Esophagus mucosa (tissue), 1 donor: Measurements from ENCODE around the gene ELP1. TPM values are rescaled to one million over a fixed set of nuclear protein-coding genes. Genes with fewer than 3 reads are reported as not detected.
"Not testable (repeated sequence)": the region's sequence is repeated elsewhere in the genome, so short reads cannot be mapped to it uniquely, and the experiment has no call there.

Experiments
- ATAC-seq: fragments of 200-7000 bp; cut with Tn5 transposase; one replicate; pipeline ENCODE4 v1.9.1; 2020
- total RNA-seq: library from RNA; stranded (reverse); gene quantifications from one replicate; pipeline ENCODE4 v1.2.4, GENCODE V29; 2023
- donor health status: DM: yes; HTN: yes; CAD: no.

Gene ELP1
- total RNA-seq, 1 donor from 2014 or later = 14.1 TPM

- no peak for ATAC-seq
Observed at GRCh38 chr9:108851138-108851537, 82.8 kb downstream of the ELP1 start.

DNA sequence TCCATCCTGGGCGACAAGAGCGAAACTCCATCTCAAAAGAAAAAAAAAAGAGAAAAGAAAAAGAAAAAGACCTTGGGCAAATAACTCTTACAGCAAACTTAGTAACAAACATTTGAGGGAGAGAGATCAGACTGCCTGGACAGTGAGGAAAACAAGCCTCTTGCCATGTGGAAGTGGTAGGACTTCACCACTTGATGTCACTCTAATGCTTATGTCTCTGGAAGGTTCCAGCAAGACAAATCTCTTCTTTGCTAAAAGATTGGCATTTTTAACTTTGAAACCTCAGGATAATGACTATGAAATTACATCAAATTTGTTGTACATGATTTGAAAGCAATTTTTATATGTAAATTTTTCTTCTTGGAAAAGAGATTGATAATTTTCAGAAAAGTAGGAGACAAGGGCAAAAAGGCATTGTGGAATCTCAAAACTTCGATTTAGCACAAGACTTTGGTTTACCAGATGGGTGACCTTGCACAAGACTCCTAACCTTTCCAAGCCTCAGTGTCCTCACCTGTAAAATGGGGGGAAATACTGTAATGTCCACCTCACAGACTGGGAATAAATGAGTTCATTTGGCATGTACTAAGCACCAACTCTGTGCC is 83.5 kb downstream of the ELP1 start:
- peak; percentile 59 for ATAC-seq

DNA sequence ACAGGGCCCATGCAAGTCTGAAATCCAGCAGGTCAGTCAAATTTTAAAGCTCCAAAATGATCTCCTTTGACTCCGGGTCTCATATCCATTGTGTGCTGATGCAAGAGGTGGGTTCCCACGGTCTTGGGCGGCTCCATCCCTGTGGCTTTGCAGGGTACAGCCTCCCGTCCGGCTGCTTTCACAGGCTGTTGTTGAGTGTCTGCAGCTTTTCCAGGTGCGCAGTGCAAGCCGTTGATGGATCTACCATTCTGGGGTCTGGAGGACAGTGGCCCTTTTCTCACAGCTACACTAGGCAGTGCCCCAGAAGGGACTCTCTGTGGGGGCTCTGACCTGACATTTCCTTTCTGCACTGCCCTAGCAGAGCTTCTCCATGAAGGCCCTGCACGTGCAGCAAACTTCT is 85.6 kb downstream of the ELP1 start:
- not testable (repeated sequence) for ATAC-seq

DNA sequence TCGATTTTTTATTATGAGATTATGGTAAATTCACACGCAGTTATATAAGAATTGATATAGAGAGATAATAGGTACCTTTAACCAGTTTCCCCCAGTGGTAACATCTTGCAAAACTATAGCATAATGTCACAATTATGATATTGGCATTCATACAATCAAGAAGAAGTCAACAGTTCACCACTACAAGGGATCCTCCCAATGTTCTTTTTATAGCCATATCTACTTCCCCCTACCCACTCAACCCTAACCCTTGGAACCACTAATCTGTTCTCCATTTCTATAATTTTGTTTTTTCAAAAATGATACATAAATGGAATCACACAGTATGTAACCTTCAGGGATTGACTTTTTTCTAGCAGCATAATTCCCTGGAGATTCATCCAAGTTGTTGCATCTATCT is 88.0 kb downstream of the ELP1 start:
- ATAC-seq = no peak

DNA sequence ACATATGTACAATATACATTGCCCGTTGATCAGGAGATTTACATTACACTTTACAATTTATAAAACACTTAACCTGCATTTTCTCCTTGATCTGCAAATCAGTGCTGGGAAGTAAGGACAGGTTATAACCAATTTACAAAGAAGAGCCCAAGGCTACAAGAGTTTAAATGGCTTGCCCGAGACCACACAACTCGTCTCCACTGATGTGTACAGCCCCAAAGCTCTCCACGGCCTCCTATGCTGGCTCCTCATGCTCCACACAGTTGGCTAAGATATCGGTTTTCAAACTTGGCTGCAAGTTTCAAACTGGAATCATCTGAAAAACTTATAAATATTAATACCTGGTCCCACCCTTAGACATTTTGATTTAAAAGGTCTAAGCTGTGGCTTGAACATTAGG is 88.4 kb downstream of the ELP1 start:
- ATAC-seq = no peak

- ATAC-seq = no peak
Observed at GRCh38 chr9:108844856-108845255, 89.1 kb downstream of the ELP1 start.

DNA sequence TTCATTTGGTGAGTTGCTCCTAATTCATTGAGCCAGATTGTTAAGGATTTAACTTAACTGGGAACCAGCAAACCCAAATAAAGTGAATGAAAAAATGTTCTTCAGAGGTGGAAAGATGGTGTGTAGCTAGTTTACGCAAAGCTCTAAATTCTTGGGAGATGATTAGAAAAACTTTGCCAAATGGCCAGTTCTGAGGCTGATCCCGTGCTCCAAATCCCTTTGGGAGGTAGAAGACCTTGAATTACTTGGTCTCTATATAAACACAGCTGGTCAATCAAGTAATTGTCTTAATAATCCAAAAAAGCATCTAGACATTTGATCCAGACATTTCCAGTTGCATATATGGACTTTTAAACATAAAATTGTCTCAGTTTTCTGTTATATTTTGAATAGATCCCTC is 89.5 kb downstream of the ELP1 start:
- ATAC-seq = no peak

DNA sequence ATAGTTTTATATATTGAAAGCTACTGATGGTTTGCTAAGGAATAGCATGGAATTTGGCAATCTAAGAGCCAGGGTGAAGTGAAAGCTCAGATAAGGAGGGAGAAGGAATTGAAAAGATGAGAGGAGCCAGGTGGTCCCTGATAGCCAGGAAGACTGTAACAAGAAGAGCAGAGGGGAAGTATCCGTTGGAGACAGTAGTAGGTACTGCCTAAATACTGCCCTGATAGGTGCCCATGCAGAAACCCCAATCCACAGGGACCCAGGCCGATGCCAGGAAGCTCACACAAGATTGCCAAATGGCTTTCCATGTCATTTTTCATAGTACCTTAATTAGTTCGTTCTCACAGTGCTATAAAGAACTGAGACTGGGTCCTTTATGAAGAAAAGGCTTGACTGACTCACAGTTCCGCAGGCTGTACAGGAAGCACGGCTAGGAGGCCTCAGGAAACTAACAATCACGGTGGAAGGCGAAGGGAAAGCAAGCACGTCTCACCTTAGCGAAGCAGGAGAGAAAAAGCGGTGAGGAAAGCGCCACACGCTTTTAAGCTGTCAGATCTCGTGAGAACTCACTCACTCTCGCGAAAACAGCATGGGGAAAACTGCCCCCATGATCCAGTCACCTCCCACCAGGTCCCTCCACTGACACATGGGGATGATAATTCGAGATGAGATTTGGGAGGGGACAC is 91.2 kb downstream of the ELP1 start:
- ATAC-seq = no peak

DNA sequence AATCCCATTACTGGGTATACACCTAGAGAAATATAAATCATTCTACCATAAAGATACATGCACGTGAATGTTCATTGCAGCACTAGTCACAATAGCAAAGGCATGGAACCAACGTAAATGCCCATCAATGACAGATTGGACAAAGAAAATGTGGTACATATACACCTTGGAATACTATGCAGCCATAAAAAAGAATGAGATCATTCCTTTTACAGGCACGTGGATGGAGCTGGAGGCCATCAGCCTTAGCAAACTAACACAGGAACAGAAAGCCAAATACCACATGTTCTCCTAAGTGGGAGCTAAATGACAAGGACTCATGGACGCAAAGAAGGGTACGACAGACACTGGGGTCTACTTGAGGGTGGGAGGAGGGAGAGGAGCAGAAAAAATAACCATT is 94.4 kb downstream of the ELP1 start:
- not testable (repeated sequence) for ATAC-seq

DNA sequence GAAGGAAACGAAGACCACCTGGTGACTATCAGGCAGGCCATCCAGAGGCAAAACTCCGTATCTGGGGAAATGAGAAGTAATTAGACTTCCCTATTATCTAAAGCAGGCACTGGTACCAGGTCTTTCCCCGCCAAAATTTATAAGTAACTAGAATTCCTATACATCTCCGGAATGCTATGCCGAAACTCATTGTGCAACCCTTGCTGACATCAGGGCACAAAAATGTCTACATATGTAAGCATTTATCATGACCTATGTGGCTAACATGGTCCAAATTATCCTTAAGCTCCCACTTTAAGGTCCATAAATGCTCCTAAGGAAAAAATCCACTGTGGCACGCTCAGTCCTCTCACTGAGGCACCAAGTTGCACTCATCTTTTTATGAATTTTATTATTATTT is 95.9 kb downstream of the ELP1 start:
- peak; percentile 33 for ATAC-seq

DNA sequence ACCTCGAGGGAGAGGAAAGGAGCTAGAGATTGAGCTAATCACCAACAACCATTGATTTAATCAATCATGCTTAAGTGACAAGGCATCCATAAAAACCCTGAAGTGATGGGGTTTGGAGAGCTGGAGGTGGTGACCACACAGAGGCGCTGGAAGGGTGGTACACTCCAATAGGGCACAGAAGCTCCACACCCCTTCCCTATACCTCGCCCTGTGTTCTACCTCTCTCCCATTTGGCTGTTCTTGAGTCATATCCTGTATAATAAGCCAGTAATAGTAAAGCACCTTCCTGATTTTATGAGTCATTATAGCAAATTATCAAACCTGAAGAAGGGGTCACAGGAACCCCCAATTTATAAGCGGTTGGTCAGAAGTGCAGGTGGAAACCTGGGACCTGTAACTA is 96.4 kb downstream of the ELP1 start:
- ATAC-seq = peak; percentile 92

GRCh38 chr9:108836781-108837180 is 97.1 kb downstream of the ELP1 start:
- ATAC-seq = peak; percentile 93

- peak; percentile 5 for ATAC-seq
Observed at GRCh38 chr9:108836319-108836718, 97.6 kb downstream of the ELP1 start.

- peak; percentile 71 for ATAC-seq
Observed at GRCh38 chr9:108835831-108836230, 98.1 kb downstream of the ELP1 start.

DNA sequence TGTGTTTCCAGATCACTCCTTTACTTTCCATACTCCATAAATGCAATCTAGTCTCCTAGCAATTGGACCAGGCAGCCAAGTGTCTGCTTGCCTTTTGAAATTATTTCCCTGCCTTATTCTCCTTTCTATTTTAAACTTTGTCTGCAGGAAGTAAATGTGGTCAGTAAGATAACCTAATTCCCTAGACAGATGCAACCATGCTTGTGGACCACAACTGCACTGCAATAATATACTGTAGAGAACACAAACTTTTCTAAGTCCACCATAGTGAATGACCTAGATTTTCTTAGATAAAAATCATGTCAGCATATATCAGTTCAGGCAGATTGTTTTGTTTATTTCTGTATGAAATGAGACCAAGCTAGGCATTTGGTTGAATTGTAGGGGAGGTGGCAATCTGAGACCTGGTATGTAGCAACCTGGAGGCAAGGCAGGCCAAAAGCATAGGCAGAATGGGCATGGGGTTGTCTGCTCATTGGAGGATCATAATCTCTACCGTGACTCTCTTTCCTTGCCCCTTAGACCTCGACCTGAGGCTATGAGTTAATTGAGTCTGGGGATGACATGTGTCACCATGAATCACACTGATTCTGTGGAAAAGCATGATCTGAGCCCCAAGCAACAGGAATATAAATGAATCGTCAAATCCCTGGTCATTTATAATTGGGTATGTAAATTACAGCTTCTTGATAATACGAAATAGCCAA is 98.8 kb downstream of the ELP1 start:
- ATAC-seq = no peak

DNA sequence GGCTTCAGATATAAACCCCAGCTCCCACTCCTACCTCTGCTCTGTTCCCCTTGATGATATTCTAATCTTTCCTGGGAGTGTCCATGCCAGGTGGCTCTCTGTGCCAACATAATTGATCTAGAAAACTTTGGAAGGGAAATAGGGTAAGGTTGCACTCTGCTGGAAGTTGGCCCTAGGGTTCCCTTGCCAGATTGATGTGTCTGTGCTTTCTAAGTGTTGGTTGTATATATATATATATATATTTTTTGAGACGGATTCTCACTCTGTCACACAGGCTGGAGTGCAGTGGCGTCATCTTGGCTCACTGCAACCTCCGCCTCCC is 101.8 kb downstream of the ELP1 start:
- ATAC-seq = no peak

- ATAC-seq = no peak
Observed at GRCh38 chr9:108831496-108832178, 102.3 kb downstream of the ELP1 start.

- ATAC-seq = peak; percentile 74
Observed at GRCh38 chr9:108830272-108830671, 103.7 kb downstream of the ELP1 start.

DNA sequence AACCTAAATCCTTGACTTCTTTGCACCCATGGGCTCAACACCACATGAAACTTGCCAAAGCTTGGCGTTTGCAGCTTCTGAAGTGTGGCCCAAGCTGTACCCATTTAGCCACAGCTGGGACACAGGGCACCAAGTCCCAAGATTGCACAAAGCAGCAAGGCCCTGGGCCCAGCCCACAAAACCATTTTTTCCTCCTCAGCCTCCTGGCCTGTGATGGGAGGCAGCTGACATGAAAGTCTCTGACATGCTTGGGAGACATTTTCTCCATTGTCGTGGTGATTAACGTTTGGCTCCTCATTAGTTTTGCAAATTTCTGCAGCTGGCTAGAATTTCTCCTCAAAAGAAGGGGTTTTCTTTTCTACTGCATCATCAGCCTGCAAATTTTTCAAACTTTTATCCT is 110.1 kb downstream of the ELP1 start:
- ATAC-seq = no peak
